Peyer's patch (tissue), 4 donors: ENCODE data around the gene NEK7.

Source experiments
- POLR2A ChIP-seq, 2 donors: fragments of 450-650 bp; IDR thresholded peaks; one replicate each; pipeline ENCODE4 v1.5.1; 2017; ENCODE audit warnings: antibody characterized with exemption in 2 of 2, mild to moderate bottlenecking in 2 of 2, moderate library complexity in 2 of 2
- TF ChIP-seq, protein P1 (sequence below), 6 experiments: fragments of 450-650 bp in 4 of 6; fragments of 200-600 bp in 2 of 6; sonication (generic) in 1 of 6; IDR thresholded peaks; one replicate each; pipeline ENCODE4 v1.5.1; 2017 to 2019; ENCODE audit warnings: antibody characterized with exemption in 6 of 6, mild to moderate bottlenecking in 3 of 6, moderate library complexity in 1 of 6

GRCh38 chr1:198177546-198177945, 20.7 kb downstream of the NEK7 start:
- TF ChIP-seq, protein P1, sequence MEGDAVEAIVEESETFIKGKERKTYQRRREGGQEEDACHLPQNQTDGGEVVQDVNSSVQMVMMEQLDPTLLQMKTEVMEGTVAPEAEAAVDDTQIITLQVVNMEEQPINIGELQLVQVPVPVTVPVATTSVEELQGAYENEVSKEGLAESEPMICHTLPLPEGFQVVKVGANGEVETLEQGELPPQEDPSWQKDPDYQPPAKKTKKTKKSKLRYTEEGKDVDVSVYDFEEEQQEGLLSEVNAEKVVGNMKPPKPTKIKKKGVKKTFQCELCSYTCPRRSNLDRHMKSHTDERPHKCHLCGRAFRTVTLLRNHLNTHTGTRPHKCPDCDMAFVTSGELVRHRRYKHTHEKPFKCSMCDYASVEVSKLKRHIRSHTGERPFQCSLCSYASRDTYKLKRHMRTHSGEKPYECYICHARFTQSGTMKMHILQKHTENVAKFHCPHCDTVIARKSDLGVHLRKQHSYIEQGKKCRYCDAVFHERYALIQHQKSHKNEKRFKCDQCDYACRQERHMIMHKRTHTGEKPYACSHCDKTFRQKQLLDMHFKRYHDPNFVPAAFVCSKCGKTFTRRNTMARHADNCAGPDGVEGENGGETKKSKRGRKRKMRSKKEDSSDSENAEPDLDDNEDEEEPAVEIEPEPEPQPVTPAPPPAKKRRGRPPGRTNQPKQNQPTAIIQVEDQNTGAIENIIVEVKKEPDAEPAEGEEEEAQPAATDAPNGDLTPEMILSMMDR (IDR thresholded peaks at IDR 0.05), result no peak
- no peak for TF ChIP-seq POLR2A (IDR thresholded peaks at IDR 0.05)
